SK-N-SH (cell line): Measurements from ENCODE around the gene FALEC.

Experiments used
- EP300 ChIP-seq, 2 experiments: IDR thresholded peaks; 2 replicates each; pipeline versions ENCODE4 v1.4.0 to v1.6.1; 2012; ENCODE audit warnings: borderline replicate concordance in 1 of 2, low read depth in 1 of 2, low read length in 1 of 2
- FOXM1 ChIP-seq: IDR thresholded peaks from 2 replicates; pipeline ENCODE4 v1.4.0; 2012; ENCODE audit warnings: low read depth, mild to moderate bottlenecking
- GABPA ChIP-seq: IDR thresholded peaks from 2 replicates; pipeline ENCODE4 v1.4.0; 2012; ENCODE audit warnings: low read depth, mild to moderate bottlenecking
- MAX ChIP-seq: IDR thresholded peaks from 2 replicates; pipeline ENCODE4 v1.4.0; 2012; ENCODE audit warnings: low read depth
- MEF2A ChIP-seq: IDR thresholded peaks from 2 replicates; pipeline ENCODE4 v1.4.0; 2012; ENCODE audit warnings: low read depth, borderline replicate concordance
- MXI1 ChIP-seq: IDR thresholded peaks from 2 replicates; pipeline ENCODE4 v1.6.1; 2012; ENCODE audit warnings: mild to moderate bottlenecking, low read depth, low read length, improper control_type of control experiment
- TAF1 ChIP-seq: IDR thresholded peaks from 2 replicates; pipeline ENCODE4 v1.6.1; 2012; ENCODE audit warnings: low read depth, mild to moderate bottlenecking, low read length, moderate library complexity, borderline replicate concordance
- YY1 ChIP-seq: IDR thresholded peaks from 2 replicates; pipeline ENCODE4 v1.4.0; 2012; ENCODE audit warnings: low read depth, mild to moderate bottlenecking
- ZBTB33 ChIP-seq: IDR thresholded peaks from 2 replicates; pipeline ENCODE4 v1.4.0; 2012; ENCODE audit warnings: low read depth, borderline replicate concordance
- TF ChIP-seq, protein P1 (sequence below): fragments of 200-600 bp; sonication (generic); IDR thresholded peaks from 2 replicates; pipeline ENCODE4 v1.6.1; 2017; ENCODE audit warnings: antibody characterized with exemption, mild to moderate bottlenecking, moderate library complexity
- TF ChIP-seq, protein P2 (sequence below): IDR thresholded peaks from 2 replicates; pipeline ENCODE4 v1.6.1; 2012; ENCODE audit warnings: mild to moderate bottlenecking, low read depth, low read length, moderate library complexity

GRCh38 chr1:150530491-150531159 lies 15.1 kb downstream of the FALEC start:
- no peak for TF ChIP-seq MEF2A
- no peak for TF ChIP-seq GABPA
- TF ChIP-seq, protein P1, sequence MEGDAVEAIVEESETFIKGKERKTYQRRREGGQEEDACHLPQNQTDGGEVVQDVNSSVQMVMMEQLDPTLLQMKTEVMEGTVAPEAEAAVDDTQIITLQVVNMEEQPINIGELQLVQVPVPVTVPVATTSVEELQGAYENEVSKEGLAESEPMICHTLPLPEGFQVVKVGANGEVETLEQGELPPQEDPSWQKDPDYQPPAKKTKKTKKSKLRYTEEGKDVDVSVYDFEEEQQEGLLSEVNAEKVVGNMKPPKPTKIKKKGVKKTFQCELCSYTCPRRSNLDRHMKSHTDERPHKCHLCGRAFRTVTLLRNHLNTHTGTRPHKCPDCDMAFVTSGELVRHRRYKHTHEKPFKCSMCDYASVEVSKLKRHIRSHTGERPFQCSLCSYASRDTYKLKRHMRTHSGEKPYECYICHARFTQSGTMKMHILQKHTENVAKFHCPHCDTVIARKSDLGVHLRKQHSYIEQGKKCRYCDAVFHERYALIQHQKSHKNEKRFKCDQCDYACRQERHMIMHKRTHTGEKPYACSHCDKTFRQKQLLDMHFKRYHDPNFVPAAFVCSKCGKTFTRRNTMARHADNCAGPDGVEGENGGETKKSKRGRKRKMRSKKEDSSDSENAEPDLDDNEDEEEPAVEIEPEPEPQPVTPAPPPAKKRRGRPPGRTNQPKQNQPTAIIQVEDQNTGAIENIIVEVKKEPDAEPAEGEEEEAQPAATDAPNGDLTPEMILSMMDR, result no peak
- no peak for TF ChIP-seq MAX
- TF ChIP-seq TAF1, result no peak
- TF ChIP-seq ZBTB33, result no peak
- TF ChIP-seq, protein P2, sequence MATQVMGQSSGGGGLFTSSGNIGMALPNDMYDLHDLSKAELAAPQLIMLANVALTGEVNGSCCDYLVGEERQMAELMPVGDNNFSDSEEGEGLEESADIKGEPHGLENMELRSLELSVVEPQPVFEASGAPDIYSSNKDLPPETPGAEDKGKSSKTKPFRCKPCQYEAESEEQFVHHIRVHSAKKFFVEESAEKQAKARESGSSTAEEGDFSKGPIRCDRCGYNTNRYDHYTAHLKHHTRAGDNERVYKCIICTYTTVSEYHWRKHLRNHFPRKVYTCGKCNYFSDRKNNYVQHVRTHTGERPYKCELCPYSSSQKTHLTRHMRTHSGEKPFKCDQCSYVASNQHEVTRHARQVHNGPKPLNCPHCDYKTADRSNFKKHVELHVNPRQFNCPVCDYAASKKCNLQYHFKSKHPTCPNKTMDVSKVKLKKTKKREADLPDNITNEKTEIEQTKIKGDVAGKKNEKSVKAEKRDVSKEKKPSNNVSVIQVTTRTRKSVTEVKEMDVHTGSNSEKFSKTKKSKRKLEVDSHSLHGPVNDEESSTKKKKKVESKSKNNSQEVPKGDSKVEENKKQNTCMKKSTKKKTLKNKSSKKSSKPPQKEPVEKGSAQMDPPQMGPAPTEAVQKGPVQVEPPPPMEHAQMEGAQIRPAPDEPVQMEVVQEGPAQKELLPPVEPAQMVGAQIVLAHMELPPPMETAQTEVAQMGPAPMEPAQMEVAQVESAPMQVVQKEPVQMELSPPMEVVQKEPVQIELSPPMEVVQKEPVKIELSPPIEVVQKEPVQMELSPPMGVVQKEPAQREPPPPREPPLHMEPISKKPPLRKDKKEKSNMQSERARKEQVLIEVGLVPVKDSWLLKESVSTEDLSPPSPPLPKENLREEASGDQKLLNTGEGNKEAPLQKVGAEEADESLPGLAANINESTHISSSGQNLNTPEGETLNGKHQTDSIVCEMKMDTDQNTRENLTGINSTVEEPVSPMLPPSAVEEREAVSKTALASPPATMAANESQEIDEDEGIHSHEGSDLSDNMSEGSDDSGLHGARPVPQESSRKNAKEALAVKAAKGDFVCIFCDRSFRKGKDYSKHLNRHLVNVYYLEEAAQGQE, result no peak
- TF ChIP-seq YY1, result no peak
- no peak for TF ChIP-seq MXI1
- TF ChIP-seq EP300 (IDR thresholded peaks at IDR 0.05; ENCODE audit: borderline replicate concordance in 1 of 2, low read depth in 1 of 2, low read length in 1 of 2), result no peak
- no peak for TF ChIP-seq FOXM1
